Dedifferentiated amniotic fluid mesenchymal stem cell (primary cell): ENCODE measurements around the gene TRAPPC11.
"Not testable (repeated sequence)": the region's sequence is repeated elsewhere in the genome, so short reads cannot be mapped to it uniquely, and the experiment has no call there.

Experiments
- DNase-seq: peaks from one replicate; pipeline ENCODE4 v3.0.0-alpha.2; 2016; ENCODE audit errors: extremely low spot score

Gene TRAPPC11

GRCh38 chr4:183659029-183659871 lies at the start of gene TRAPPC11, which contains the start of gene RWDD4:
TSS of gene TRAPPC11 (plus strand) at chr4:183659293. CDS start at chr4:183663868, 4,575 bp downstream.
TSS of gene RWDD4 (minus strand) at chr4:183659185. CDS start at chr4:183658952, 233 bp downstream.
- peak; percentile 99 for DNase-seq

GRCh38 chr4:183610033-183610432 lies 49.1 kb upstream of the TRAPPC11 start:
- DNase-seq: no peak

DNA sequence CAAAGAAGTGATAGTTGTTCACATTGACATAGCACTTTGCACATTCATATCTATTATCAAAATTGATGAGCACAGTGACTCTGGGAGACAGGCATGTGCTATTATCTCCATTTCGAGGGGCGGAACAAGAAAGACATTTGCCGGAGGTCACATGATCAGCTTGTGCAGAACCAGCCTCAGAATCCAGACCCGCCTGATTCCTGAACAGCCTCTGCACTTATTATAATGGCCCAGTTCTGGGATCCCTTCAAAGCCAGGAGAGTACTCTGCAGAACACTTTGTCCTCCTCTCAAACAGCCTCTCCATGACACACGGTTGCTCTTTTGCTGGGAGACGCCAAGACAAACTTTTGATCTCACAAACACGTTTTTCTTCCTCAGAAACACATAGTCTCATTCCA lies 48.5 kb upstream of the TRAPPC11 start:
- DNase-seq: no peak

- no peak for DNase-seq
Observed at GRCh38 chr4:183611210-183611830, 47.8 kb upstream of the TRAPPC11 start.

- DNase-seq: no peak
Observed at GRCh38 chr4:183612329-183613250, 46.5 kb upstream of the TRAPPC11 start.

- DNase-seq: no peak
Observed at GRCh38 chr4:183617075-183617474, 42.0 kb upstream of the TRAPPC11 start.

DNA sequence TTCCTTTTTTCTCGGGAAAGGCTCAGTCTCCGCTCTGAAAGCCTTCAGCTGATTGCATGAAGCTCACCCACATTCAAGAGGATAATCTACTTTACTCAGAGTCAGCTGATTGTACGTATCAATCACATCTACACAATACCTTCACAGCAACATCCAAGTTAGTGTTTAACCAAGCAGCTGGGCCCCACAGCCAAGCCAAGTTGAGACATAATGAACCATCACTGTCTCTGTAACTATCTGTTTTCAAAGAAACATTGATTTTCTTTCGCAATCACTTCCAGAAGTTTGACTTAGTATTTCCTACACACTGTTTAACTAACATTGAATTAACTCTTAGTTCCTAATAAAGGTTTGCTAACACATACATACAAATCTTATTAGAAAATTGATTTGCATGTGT lies 40.4 kb upstream of the TRAPPC11 start:
- DNase-seq: no peak

- no peak for DNase-seq
Observed at GRCh38 chr4:183620421-183620820, 38.7 kb upstream of the TRAPPC11 start.

GRCh38 chr4:183621875-183622274 lies 37.2 kb upstream of the TRAPPC11 start:
- DNase-seq: no peak

DNA sequence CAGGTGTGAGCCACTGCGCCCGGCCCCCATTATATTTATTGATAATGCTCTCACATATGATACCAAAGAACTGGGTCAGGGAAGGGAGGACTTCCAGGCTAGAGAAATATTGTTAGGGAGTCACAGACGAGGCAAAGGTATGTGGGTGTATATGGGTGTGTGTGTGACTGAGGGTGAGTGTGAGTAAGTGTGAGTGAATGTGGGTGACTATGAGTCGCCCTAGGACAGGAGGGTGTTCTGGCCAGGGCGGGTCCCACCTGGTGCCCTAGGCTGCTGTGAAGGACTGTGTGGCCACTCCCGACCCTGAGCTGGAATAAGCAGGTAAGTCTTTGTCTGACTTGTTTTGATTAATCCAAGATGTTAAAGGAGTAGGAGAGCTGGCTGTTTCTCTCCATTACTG lies 34.5 kb upstream of the TRAPPC11 start:
- no peak for DNase-seq

DNA sequence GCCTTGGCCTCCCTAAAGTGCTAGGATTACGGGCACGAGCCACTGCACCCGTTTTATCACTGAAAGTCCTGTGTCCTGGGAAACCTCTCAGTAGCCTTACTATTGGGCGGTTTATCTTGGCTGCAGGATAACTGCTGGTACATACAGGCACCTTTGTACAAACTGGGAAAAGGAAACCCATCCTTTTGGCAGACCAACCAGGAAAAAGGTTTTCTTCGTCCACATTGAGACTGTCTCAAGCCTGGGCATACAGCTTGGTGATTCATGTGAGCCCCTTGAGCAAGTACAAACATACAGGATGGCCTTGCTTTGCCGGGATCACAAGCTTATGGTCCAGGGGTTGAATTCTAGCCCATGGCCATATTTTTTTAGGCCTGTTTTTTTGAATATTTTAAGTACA lies 32.9 kb upstream of the TRAPPC11 start:
- no peak for DNase-seq

GRCh38 chr4:183627286-183627685 lies 31.8 kb upstream of the TRAPPC11 start:
- DNase-seq: not testable (repeated sequence)

GRCh38 chr4:183627979-183628588 lies 31.0 kb upstream of the TRAPPC11 start:
- no peak for DNase-seq

DNA sequence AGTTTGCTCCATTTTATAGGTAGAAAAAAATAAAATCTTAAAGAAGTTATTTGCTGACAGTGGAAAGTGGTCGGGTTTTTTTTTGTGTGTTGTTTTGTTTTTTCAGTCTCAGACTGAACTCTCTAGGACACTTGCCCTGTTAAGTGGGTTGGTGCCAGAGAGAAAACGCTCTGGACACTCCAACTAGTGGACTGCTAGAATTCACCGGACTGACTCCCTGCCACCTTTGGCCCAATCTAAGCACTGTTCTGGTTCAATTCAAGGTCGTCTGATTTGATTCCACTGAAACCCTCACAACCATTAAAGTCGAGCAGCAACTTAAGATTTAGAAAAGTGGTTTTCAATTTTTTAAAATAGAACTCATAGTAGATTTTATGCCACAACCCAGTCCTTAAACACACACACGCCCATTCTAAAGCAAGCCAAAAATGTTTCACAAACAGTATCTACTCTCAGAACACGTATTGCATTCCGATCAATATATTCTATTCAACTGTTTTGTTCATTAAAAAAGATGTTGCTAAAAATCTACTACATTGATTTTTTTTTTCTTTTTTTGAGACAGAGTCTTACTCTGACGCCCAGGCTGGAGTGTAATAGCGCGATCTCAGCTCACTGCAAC lies 27.4 kb upstream of the TRAPPC11 start:
- no peak for DNase-seq

GRCh38 chr4:183632689-183633088 lies 26.4 kb upstream of the TRAPPC11 start:
- DNase-seq: no peak

DNA sequence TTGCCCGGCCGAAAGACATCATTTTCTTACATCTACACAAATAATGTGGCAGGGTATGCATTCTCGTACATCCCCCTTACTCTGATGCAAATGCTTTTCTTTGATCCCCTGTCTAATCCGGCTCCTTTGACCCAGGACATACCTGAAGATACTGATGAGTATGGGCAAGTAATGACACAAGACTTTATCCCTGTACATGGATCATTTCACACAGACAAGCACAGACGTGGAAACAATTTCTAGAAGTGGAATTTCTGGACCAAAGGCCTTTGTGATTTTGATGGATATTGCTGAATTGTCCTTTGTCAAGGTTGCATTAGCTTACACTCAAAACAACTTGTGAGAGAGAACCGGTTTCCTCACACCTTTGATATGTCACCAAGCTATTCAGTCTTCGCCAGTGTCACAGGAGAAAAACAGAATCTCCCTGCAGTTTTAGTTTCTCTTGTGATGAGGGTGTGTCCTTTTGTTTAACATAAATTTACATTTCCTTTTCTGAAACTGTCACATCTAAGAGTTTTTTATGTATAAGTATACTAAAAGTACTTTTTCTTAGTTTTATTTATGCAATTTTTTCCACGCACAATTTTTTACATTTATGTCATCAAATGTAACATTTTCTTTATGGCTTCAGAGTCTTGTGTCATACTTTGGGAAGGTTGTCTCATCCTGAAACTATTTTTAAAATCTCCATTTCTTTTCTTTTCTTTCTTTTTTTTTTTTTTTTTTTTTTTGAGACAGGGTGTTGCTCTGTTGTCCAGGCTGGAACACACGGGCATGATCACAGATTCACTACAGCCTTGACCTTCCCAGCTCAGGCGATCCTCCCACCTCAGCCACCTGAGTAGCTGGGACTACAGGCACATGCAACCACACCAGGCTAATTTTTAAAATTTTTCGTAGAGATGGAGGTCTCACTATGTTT lies 25.4 kb upstream of the TRAPPC11 start:
- DNase-seq: no peak

DNA sequence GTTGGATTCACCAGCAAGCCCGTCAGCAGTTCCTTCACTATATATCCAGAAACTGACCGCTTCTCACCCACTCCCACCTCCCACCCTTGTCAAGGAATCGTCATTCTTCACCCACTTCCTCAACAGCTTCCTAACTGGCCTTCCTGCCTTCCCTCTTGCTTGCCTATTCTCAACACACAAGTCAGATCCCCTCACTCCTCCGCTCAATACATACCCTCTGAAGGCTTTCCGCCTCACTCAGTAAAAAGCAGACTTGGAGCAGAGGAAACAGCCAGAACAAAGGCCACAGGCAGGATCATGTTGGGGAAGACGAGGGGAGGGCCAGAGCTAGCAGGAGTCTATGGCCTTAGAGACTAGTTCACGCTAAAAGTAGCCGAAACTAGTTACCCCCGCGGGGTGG lies 23.8 kb upstream of the TRAPPC11 start:
- DNase-seq: no peak

GRCh38 chr4:183635741-183636140 lies 23.4 kb upstream of the TRAPPC11 start:
- no peak for DNase-seq

DNA sequence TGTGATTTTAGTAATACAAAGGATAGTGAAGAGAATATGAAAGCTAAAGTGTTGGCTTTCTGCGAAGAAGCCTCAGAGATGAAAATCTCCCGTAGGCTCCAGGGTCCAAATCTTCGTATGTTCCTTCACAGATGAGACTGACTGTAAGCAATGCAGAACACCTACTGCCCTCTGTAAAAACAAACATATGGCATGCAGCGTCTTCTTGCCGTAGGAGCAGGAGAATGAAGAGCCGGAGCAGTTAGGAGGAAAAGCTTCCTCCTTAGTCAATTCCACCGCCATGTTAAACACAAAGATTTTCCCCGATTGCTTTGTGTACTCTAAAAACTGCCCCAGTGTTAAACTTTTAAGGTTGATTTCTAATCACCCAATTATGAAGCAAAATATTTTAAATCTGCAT lies 22.6 kb upstream of the TRAPPC11 start:
- DNase-seq: no peak

DNA sequence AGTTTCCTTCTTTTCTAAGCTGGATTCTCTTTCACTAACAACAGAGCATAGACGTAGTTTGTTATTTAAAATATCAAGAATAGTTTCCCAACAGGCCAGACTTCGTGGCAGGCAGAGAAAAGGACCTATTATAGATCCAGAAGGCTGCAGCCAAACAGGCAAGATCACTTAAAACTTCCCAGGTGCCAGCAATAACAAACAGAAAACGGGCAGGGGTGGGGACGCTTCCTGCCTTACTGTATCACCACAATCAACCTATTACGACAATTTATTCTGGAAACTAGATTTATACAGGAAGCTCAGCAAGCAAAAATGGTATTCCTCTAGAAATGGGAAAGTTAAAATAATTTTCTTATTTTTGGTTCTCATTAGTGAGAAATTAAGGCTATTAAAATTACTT lies 22.2 kb upstream of the TRAPPC11 start:
- DNase-seq: no peak
